GM13976 (cell line): ENCODE results near the gene KCNS3.
A peak's percentile ranks its signal among the peaks of the same experiment; 100 is the strongest.

Source experiments
- DNase-seq: peaks from one replicate; pipeline ENCODE4 v3.0.0; 2012; ENCODE audit warnings: low spot score
- CTCF ChIP-seq: IDR thresholded peaks from 2 replicates; pipeline ENCODE4 v1.5.1; 2012; ENCODE audit warnings: borderline replicate concordance, mild to moderate bottlenecking; ENCODE audit not compliant: insufficient read depth; ENCODE audit errors: extremely low read depth, missing control alignments, control extremely low read depth
- in situ Hi-C: fragments of 300-500 bp; cut with MboI; formaldehyde crosslinking; loops from one replicate; pipeline ENCODE4 v1.12.0; 2022; ENCODE audit warnings: low sequenced_read_pairs, mixed read lengths, inconsistent platforms; ENCODE audit not compliant: unreplicated experiment

Gene KCNS3

GRCh38 chr2:17873021-17873420 lies 5.4 kb upstream of the KCNS3 start:
- no peak for TF ChIP-seq CTCF
- no peak for DNase-seq
- in situ Hi-C loops, result loop anchor here (25.0 kb wide), 2 partner anchors 289 to 514 kb away; no protein-coding TSS in a partner anchor

DNA sequence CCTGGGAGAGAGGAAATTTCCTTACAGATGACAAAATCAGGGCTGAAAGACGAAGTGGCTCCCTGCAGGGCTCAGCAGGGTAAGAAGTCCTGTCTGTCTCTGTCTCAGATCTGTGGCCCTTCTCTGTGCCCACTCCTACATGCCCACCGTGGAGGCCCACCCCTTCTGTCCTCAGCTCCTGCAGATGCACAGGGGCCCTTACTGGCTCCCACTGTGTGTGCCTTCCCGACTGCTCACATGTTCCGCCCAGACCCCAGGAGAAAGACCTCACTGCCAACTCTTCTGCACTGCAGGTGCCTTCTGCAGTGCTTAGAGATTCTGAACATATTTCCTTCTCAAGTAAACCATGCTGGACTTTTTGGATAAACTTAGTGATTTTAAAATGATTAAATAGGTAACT lies 1.9 kb upstream of the KCNS3 start:
- in situ Hi-C loops, result no loop called here
- TF ChIP-seq CTCF, result no peak
- no peak for DNase-seq

GRCh38 chr2:17877811-17878280 lies 621 bp upstream of the KCNS3 start:
- TF ChIP-seq CTCF, result no peak
- DNase-seq, result peak; percentile 44
- in situ Hi-C loops, result no loop called here

DNA sequence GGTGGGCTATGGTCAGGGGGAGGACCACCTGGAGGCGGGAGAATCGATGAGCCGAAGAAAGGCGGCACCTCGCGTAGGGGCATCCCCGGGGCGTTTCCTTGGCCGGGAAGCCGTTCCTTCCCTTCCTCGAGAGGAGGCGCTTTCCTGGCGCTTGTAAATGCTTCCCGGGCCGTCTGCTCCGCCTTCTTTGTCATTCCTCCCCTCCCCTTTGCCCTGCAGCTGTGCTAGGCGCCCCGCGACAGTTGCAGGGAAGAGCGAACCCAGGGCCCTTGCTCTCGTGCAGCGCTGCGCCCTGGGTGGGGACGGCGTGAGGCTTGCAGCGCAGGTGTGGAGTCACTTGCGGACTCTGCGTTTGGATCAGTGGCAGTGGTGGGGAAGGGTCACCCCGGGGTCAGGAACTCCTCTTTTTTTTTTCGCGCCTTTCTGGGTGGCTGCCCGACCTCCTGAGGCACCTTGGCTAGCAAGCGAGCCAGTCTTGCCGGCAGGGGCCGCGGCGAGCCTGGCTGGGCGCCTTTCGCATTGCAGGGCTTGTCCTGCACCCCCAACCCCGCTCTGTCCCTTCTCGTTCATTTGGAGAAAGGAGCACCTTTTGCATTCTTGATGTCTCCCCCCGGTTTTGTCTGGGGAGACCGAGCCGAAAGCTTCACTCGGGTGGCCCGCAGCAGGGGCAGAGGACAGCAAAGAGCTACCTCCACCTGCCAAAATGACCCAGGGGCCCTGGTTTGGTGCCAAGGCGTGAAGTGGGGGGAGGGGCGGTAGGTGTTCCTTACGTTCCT lies 858 bp downstream of the KCNS3 start:
- TF ChIP-seq CTCF, result no peak
- peak; percentile 50 for DNase-seq
- in situ Hi-C loops, result no loop called here

GRCh38 chr2:17879913-17880274 lies 1.4 kb downstream of the KCNS3 start:
- in situ Hi-C loops, result no loop called here
- DNase-seq, result no peak
- TF ChIP-seq CTCF, result no peak

DNA sequence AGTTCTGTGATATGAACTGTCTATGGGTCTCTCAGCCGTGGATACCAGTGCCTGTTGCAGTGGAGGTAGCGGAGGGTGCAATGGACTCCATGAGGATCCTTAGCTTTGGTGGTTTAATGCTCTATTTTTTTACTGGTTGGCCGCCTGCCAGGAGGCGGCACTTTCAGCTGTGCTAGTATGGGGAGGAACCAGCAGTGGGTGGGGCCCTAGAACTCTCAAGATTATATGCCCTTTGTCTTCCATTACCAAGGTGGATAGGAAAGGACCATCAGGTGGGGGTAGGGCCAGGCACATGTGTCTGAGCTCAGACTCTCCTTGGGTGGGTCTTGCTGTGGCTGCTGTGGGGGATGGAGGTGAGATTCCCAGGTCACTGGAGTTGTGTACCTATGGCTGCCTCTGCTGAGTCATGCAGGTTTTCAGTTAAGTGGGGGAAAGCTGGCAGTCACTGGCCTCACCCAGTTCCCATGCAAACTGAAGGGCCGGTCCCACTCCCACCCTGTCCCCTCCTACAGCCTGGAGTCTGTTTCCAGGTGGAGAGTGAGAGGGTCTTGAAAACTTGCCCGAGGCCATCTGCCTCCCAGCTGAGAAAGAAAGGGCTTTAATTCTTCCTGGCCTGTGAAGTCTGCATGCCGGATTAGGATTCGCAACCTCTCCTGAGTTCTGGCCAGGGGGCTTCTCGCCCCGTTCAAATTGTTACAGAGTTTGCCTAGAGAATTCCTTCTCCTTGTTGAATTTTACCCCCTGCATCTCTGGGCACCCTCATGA lies 14.5 kb downstream of the KCNS3 start:
- DNase-seq, result no peak
- in situ Hi-C loops, result no loop called here
- no peak for TF ChIP-seq CTCF
